GDM1 (cell line): ENCODE data around the gene HAPLN1.

Experiments
- DNase-seq: peaks from one replicate; lab custom pipeline; 2025; lab: John Stamatoyannopoulos, UW

The HAPLN1 gene

GRCh38 chr5:83641946-83642345, 78.7 kb downstream of the HAPLN1 start:
- no peak for DNase-seq

GRCh38 chr5:83639911-83640310, 80.7 kb downstream of the HAPLN1 start:
- no peak for DNase-seq

- DNase-seq = no peak
These were observed 84.5 kb downstream of the HAPLN1 start for GRCh38 chr5:83636156-83636555.

- no peak for DNase-seq
These were observed 87.4 kb downstream of the HAPLN1 start for GRCh38 chr5:83633285-83633684.

- DNase-seq = no peak
These were observed 87.8 kb downstream of the HAPLN1 start for GRCh38 chr5:83632874-83633273.

- DNase-seq = no peak
These were observed 92.3 kb downstream of the HAPLN1 start for GRCh38 chr5:83628360-83628759.

- DNase-seq = no peak
These were observed 105.8 kb downstream of the HAPLN1 start for GRCh38 chr5:83614841-83615240.

GRCh38 chr5:83608122-83608521, 112.5 kb downstream of the HAPLN1 start:
- DNase-seq = peak; percentile 1

- DNase-seq = no peak
These were observed 125.4 kb downstream of the HAPLN1 start for GRCh38 chr5:83595217-83595616.

- no peak for DNase-seq
These were observed 129.7 kb downstream of the HAPLN1 start for GRCh38 chr5:83590966-83591365.

- DNase-seq = no peak
These were observed 130.9 kb downstream of the HAPLN1 start for GRCh38 chr5:83589786-83590185.
